GM18508 (cell line): ENCODE results near the gene PTPRN2.
"Not testable (repeated sequence)": the region's sequence is repeated elsewhere in the genome, so short reads cannot be mapped to it uniquely, and the experiment has no call there.

Experiments used
- ATAC-seq: cut with Tn5 transposase; IDR thresholded peaks from one replicate; pipeline ENCODE4 v1.9.1; 2021; ENCODE audit warnings: moderate number of reproducible peaks; ENCODE audit not compliant: insufficient read depth, unreplicated experiment

Gene PTPRN2

DNA sequence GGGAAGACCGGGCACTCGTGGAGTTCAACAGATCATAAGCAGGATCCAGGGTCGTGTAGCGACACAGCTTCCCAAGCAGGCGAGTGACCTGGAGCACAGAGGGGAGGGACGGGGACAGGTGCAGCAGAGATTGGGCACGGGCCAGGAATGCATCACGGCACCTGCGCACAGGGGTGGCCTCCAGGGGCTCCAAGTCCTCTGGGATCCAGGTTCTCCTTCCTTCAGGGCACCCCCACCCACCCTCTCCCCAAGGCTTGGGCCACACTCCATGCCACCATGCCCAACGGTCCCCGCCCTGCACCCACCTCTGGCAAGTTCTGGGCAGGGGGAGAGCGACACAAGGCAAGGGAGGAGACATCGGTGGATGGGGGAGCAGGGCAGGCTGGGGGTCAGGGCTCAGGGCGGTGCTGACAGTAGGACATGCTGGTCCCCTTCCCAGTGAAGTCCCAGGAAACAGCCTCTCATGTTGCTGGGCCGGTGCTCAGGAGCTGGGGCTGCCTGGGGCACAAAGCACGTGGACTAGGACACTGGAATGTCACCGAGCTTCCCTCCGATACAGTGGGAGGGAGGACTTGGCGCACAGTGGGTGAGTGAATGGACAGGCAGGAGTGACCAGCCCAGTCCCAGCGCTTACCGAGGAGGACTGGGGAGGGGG is 597.3 kb downstream of the PTPRN2 start:
- ATAC-seq: no peak

- no peak for ATAC-seq
Observed at GRCh38 chr7:157989589-157989988, 598.0 kb downstream of the PTPRN2 start.

DNA sequence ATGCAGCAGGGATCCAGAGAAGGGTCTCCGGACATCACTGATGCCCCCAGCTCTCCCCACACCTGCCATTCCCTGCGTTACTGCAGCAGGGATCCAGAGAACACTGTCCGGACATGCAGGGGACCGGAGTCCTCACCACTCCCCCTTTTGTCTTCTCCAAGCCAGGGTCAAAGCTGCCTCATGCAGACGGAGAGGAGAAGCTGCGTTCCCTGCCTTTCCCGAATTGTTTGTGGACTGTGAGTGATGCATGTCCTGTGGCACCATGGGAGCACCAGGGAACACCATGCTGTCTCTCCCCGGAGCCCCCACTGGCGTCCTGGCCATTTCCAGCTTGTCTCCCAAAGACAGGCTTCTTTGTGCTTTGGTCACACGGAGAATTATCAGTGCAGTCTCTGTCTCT is 599.7 kb downstream of the PTPRN2 start:
- ATAC-seq: no peak

- ATAC-seq: no peak
Observed at GRCh38 chr7:157986051-157986450, 601.6 kb downstream of the PTPRN2 start.

GRCh38 chr7:157985636-157986035 is 602.0 kb downstream of the PTPRN2 start:
- no peak for ATAC-seq

- ATAC-seq: no peak
Observed at GRCh38 chr7:157984423-157985163, 603.0 kb downstream of the PTPRN2 start.

DNA sequence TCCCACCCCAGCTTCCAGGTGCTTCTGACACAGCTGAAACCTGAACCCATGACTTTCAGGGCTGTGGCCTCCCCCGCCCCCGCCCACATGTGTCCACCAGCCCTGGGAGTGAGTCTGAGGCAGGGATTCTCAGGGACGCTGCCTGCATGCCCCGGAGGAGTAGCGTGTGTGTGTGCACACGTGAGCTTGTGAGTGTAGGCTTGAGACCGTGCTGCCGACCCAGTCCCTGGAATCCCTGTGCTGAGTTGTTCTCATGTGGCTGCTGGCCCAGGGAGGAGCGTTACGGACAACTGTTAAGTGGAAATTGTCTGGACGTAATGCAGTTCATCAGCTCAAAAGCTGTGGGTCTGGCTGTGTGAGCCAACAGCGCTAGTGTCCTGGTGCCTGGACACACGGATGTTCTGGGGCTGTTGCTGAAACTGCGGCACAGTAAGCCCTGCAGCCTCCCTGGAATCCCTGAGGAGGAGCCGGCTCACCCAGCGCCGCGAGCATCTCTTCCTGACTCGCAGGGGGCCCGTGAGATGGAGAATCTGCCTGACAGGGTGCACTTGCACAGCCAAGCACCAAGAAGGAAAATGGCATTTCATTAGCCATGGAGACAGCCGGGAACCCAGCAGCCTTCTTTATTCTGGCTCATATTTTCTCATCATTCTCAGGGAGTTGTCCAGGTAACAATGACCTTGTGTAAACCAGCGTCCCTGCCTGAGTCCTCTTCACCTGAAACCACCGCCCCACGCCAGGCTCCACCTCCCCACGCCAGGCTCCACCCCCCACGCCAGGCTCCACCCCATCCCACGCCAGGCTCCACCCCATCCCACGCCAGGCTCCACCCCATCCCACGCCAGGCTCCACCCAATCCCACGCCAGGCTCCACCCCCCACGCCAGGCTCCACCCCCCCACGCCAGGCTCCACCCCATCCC is 603.9 kb downstream of the PTPRN2 start:
- ATAC-seq: no peak

DNA sequence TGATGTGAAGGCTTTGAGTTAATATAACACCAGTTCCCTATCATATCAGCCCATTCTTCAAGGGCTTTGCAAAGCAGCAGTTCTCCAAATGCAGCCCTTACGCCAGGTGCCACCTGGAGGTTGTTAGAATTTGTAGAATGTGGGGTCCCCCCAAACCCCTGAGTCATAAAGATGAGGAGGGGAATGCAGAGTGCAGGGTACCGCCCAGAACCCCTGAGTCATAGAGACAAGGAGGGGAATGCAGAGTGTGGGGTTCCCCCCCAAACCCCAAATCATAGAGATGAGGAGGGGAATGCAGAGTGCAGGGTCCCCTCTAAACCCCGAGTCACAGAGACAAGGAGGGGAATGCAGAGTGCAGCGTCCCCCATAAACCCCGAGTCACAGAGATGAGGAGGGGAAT is 605.8 kb downstream of the PTPRN2 start:
- ATAC-seq: no peak

GRCh38 chr7:157980774-157981173 is 606.8 kb downstream of the PTPRN2 start:
- ATAC-seq: no peak

GRCh38 chr7:157980341-157980731 is 607.3 kb downstream of the PTPRN2 start:
- not testable (repeated sequence) for ATAC-seq

DNA sequence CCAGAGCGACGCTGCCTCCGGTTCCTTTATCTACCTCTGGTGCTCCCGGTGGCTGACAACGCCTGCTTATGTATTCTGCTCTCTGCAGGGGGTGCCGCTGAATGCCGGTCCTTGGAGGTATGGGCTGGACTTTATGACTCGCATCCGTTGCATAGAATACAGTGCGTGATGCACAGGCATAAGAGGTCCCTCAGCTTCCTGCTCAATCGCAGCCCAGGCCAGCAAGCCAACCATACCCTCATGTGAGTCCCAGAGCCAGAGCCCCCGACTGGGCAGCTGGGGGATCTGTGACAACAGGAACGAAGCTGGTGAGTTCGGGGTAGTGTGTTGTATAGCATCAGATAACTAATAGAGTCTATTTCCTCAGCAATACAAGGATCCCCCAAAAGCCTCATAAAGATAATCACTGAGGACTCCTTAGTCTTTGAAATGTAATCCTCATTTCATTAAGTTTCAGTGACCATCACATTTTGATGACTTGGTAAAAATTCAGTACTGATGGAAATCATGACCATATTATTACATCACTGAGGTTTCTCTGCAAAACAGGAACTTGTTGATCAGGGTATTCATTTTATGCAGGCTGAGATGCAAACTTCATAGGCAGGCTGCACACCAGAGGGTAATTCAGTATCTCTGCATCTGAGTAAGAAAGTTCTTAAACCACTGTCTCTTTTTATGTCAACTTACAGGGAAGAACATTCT is 607.8 kb downstream of the PTPRN2 start:
- no peak for ATAC-seq

DNA sequence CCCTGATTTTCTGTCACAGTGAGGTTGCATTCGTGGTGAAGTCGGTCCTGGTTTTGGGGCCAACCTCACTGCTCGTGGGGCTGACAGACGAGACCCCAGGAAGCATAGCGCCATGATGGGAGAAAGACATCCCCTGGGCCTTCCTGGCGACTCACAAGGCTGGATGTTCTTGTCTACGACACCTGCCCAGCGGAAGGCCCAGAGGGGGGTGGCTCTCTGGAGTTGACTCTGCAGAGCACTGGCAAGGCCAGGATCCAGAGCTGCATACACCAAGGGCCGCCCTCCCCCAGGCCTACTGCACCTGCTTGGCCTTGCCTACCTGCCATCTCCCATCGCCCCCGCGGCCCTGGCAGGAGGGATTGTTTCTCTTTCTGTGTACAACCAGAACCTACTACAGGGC is 608.9 kb downstream of the PTPRN2 start:
- no peak for ATAC-seq

GRCh38 chr7:157977717-157978496 is 609.7 kb downstream of the PTPRN2 start:
- ATAC-seq: no peak

DNA sequence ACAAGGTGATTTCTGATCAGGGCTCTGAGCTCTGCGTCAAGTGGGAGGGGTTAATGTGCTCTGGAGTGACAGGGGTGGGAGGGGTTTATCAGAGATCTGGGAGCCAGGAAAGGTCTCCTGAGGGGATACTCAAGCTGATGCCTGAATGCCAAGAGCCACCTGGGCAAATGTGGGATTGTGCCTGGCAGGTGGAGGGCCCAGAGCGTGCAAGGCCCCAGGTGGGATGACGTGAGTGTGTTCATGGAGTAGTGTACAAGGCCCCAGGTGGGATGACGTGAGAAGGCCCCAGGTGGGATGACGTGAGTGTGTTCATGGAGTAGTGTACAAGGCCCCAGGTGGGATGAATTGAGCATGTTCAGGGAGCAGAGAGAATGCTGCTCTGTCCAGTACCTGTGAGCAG is 610.3 kb downstream of the PTPRN2 start:
- ATAC-seq: no peak

GRCh38 chr7:157976406-157976805 is 611.2 kb downstream of the PTPRN2 start:
- ATAC-seq: no peak

DNA sequence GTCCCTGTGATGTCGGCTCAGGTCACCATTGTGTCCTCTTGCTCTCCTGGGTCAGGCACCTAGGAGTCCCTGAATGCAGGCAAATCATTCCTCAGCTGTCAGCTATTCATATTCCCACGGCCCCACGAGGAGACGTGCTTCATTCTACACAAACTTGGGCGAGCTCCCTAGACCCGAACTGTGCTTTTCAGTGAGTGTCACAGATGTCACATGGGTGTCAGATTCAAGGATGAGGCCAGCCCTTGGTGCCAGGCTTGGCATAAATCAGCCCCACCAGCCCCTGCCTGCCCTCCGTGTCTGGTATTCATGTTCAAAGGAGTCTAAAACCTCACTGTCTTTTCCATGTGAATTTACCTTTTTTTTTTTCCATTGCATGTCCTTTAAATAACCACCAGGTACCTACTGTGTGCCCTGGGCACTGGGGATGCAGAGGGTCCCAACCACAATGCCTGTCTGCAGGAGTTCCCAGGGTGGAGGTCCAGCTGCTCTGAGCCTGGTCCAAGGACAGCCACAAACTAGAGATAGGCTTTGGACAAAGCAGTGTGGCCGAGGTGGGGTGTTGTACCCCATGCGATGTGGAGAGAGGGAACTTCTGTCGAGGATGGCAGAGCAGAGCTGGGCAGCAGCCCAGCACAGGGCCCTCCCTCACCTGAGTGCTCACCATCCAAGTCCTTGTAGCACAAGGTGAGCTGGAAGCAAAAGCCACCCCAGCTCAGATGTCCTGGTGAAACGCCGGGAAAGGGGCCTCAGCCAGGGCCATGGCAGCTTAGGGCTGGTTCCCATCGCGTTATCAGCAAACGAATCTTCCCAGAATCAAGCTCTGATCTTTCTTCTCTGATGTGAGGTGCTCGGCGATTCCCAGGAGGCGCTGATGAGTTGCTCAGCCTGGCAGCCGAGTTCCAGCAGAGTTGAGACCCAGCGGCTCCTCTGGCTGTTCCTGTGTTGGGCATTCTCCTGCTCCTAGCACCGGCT is 611.9 kb downstream of the PTPRN2 start:
- ATAC-seq: no peak

DNA sequence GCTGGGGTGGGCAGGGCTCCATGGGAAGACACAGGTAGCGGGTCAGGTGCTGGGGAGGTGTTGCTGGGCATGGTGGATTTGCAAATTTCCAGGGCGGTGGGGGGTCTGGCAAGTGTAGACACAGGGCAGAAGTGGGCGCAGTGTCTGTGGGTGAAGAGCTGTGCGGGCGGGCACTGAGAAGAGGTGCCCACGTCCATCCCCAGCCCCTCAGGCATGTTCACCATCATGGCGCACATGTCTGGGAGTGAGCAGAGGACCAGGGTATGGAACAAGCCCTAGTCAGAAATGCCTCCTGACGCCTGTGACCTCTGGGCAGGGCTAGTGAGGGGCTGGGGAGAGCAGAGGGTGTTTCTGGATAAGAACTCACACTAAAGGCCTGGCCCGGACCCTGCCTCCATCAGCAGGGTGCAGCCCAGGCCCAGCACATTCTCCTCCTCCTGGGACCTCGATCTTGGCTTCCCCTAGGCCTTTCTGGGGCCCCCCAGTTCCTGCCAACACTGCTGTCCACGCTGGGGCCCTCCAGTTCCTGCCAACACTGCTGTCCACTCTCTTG is 612.9 kb downstream of the PTPRN2 start:
- no peak for ATAC-seq

- no peak for ATAC-seq
Observed at GRCh38 chr7:157973971-157974677, 613.5 kb downstream of the PTPRN2 start.
